Measurements from ENCODE around the gene MACROD2.

MACROD2 gene

GRCh38 chr20:15653396-15654207, 1658.3 kb downstream of the MACROD2 start:
- Histone ChIP-seq H3K9me3 (ENCODE audit: control insufficient read depth, insufficient read depth, low read depth, low read length) (no peaks in the 10 kb centered on the region), H3K27ac (ENCODE audit: extremely low read depth, low read depth, low read length) (no peak overlapping the region), H3K4me1 (ENCODE audit: control insufficient read depth, insufficient read depth, low read length) (no peaks in the 10 kb centered on the region), H3K4me3 (ENCODE audit: low read depth, low read length) (no peak overlapping the region), H3K36me3 (ENCODE audit: control insufficient read depth in 2 of 2, insufficient read depth in 1 of 2, low read length in 2 of 2) (no peaks in the 10 kb centered on the region)
- CTCF ChIA-PET, result interaction anchor here (0.6 to 2.3 kb wide), 12 partner anchors 9 to 1715 kb away, joined by 3 to 12 read pairs (median 4); no protein-coding TSS in a partner anchor
- no peak for TF ChIP-seq SALL2 (tag by site-specific recombination; IDR thresholded peaks at IDR 0.05; ENCODE audit: borderline replicate concordance)
- POLR2A ChIA-PET, result no interaction called here

GRCh38 chr20:15654208-15654649, 1658.9 kb downstream of the MACROD2 start:
- ChIA-PET POLR2A (no interaction called here), CTCF (interaction anchor here (0.6 to 2.3 kb wide), 13 partner anchors 8 to 1716 kb away, joined by 3 to 12 read pairs (median 3); no protein-coding TSS in a partner anchor)
- H3K9me3 ChIP-seq (ENCODE audit: control insufficient read depth, insufficient read depth, low read depth, low read length), result no peaks in the 10 kb centered on the region
- no peak overlapping the region for H3K27ac ChIP-seq (ENCODE audit: extremely low read depth, low read depth, low read length)
- no peaks in the 10 kb centered on the region for H3K36me3 ChIP-seq (ENCODE audit: control insufficient read depth in 2 of 2, insufficient read depth in 1 of 2, low read length in 2 of 2)
- TF ChIP-seq, protein P1, sequence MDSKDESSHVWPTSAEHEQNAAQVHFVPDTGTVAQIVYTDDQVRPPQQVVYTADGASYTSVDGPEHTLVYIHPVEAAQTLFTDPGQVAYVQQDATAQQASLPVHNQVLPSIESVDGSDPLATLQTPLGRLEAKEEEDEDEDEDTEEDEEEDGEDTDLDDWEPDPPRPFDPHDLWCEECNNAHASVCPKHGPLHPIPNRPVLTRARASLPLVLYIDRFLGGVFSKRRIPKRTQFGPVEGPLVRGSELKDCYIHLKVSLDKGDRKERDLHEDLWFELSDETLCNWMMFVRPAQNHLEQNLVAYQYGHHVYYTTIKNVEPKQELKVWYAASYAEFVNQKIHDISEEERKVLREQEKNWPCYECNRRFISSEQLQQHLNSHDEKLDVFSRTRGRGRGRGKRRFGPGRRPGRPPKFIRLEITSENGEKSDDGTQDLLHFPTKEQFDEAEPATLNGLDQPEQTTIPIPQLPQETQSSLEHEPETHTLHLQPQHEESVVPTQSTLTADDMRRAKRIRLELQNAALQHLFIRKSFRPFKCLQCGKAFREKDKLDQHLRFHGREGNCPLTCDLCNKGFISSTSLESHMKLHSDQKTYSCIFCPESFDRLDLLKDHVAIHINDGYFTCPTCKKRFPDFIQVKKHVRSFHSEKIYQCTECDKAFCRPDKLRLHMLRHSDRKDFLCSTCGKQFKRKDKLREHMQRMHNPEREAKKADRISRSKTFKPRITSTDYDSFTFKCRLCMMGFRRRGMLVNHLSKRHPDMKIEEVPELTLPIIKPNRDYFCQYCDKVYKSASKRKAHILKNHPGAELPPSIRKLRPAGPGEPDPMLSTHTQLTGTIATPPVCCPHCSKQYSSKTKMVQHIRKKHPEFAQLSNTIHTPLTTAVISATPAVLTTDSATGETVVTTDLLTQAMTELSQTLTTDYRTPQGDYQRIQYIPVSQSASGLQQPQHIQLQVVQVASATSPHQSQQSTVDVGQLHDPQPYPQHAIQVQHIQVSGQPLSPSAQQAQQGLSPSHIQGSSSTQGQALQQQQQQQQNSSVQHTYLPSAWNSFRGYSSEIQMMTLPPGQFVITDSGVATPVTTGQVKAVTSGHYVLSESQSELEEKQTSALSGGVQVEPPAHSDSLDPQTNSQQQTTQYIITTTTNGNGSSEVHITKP (tag by site-specific recombination; IDR thresholded peaks at IDR 0.05), result peak; percentile 25; the same call in 1 of the 2 replicates
- TF ChIP-seq ZNF654 (tag by site-specific recombination; IDR thresholded peaks at IDR 0.05; ENCODE audit: low read depth) (peak; percentile 26), ZNF341 (tag by site-specific recombination; IDR thresholded peaks at IDR 0.05; ENCODE audit: low read depth) (no peak), ZNF133 (tag by site-specific recombination; IDR thresholded peaks at IDR 0.05) (no peak), GLI4 (tag by site-specific recombination; IDR thresholded peaks at IDR 0.05) (no peak), ZXDB (tag by site-specific recombination; IDR thresholded peaks at IDR 0.05) (no peak)
- H3K4me1 ChIP-seq (ENCODE audit: control insufficient read depth, insufficient read depth, low read length), result no peaks in the 10 kb centered on the region
- no peak overlapping the region for H3K4me3 ChIP-seq (ENCODE audit: low read depth, low read length)

- Histone ChIP-seq H3K4me1 (ENCODE audit: control insufficient read depth, insufficient read depth, low read length) (no peaks in the 10 kb centered on the region), H3K36me3 (ENCODE audit: control insufficient read depth in 2 of 2, insufficient read depth in 1 of 2, low read length in 2 of 2) (no peaks in the 10 kb centered on the region), H3K9me3 (ENCODE audit: control insufficient read depth, insufficient read depth, low read depth, low read length) (no peaks in the 10 kb centered on the region), H3K27ac (ENCODE audit: extremely low read depth, low read depth, low read length) (no peak overlapping the region), H3K4me3 (ENCODE audit: low read depth, low read length) (no peak overlapping the region)
- CTCF ChIA-PET, result interaction anchor here (1.1 to 1.8 kb wide), 3 partner anchors 11 to 19 kb away, joined by 3 to 7 read pairs (median 3); no protein-coding TSS in a partner anchor
- POLR2A ChIA-PET, result no interaction called here
- no peak for TF ChIP-seq ZNF121 (tag by site-specific recombination; IDR thresholded peaks at IDR 0.05)
- TF ChIP-seq SP2 (tag by site-specific recombination; IDR thresholded peaks at IDR 0.05), result no peak
- TF ChIP-seq ZFHX2 (tag by site-specific recombination; conservative IDR thresholded peaks at IDR 0.05), result no peak
- TF ChIP-seq ZXDB (tag by site-specific recombination; IDR thresholded peaks at IDR 0.05), result no peak
- TF ChIP-seq ZNF664 (tag by site-specific recombination; IDR thresholded peaks at IDR 0.05), result no peak
- TF ChIP-seq SP7 (tag by site-specific recombination; IDR thresholded peaks at IDR 0.05), result no peak
- no peak for TF ChIP-seq ZSCAN5A (tag by site-specific recombination; IDR thresholded peaks at IDR 0.05)
- no peak for TF ChIP-seq KLF7 (tag by site-specific recombination; IDR thresholded peaks at IDR 0.05; ENCODE audit: borderline replicate concordance)
- no peak for TF ChIP-seq ZNF670 (tag by site-specific recombination; IDR thresholded peaks at IDR 0.05; ENCODE audit: low read depth)
- TF ChIP-seq HIC1 (tag by site-specific recombination; IDR thresholded peaks at IDR 0.05), result no peak
- TF ChIP-seq OSR2 (tag by site-specific recombination; IDR thresholded peaks at IDR 0.05), result no peak
- TF ChIP-seq ZNF623 (tag by site-specific recombination; IDR thresholded peaks at IDR 0.05), result no peak
- TF ChIP-seq, protein P2, sequence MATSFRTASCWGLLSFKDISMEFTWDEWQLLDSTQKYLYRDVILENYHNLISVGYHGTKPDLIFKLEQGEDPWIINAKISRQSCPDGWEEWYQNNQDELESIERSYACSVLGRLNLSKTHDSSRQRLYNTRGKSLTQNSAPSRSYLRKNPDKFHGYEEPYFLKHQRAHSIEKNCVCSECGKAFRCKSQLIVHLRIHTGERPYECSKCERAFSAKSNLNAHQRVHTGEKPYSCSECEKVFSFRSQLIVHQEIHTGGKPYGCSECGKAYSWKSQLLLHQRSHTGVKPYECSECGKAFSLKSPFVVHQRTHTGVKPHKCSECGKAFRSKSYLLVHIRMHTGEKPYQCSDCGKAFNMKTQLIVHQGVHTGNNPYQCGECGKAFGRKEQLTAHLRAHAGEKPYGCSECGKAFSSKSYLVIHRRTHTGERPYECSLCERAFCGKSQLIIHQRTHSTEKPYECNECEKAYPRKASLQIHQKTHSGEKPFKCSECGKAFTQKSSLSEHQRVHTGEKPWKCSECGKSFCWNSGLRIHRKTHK (tag by site-specific recombination; IDR thresholded peaks at IDR 0.05), result no peak
- no peak for TF ChIP-seq ZNF785 (tag by site-specific recombination; IDR thresholded peaks at IDR 0.05)
- no peak for TF ChIP-seq GLI2 (tag by site-specific recombination; IDR thresholded peaks at IDR 0.05; ENCODE audit: borderline replicate concordance, low read depth)
These were observed 1660.1 kb downstream of the MACROD2 start for GRCh38 chr20:15655295-15655874.
